Heart left ventricle (tissue), 16 donors: Measurements from ENCODE around the gene BMP2K. TPM values are rescaled to one million over a fixed set of nuclear protein-coding genes. Genes with fewer than 3 reads are reported as not detected.

ENCODE experiments used
- ATAC-seq, 4 donors: fragments of 200-7000 bp; cut with Tn5 transposase; one replicate each; pipeline ENCODE4 v1.9.1; 2020 to 2022; ENCODE audit warnings: moderate library complexity in 4 of 4, mild to moderate bottlenecking in 3 of 4, moderate number of reproducible peaks in 1 of 4
- DNase-seq, 5 donors: peaks; one replicate each; pipeline ENCODE4 v3.0.0-alpha.2; 2020
- H3K27ac ChIP-seq, 12 donors: fragments of 200-600 bp; sonication (generic) in 4 of 12; one replicate each; pipeline versions ENCODE4 v1.5.0 to v1.8.0; 2016 to 2022; ENCODE audit warnings: mild to moderate bottlenecking in 2 of 12
- H3K27me3 ChIP-seq, 9 donors: fragments of 200-600 bp; sonication (generic) in 2 of 9; one replicate each; pipeline versions ENCODE4 v1.5.1 to v1.8.0; 2016 to 2022; ENCODE audit warnings: mild to moderate bottlenecking in 3 of 9
- H3K36me3 ChIP-seq, 9 donors: fragments of 200-600 bp; sonication (generic) in 2 of 9; one replicate each; pipeline versions ENCODE4 v1.5.0 to v1.8.0; 2018 to 2022; ENCODE audit warnings: mild to moderate bottlenecking in 2 of 9
- H3K4me1 ChIP-seq, 12 donors: fragments of 200-600 bp; sonication (generic) in 4 of 12; one replicate each; pipeline versions ENCODE4 v1.5.0 to v1.8.0; 2016 to 2022; ENCODE audit warnings: mild to moderate bottlenecking in 3 of 12
- H3K4me3 ChIP-seq, 12 donors: fragments of 200-600 bp; sonication (generic) in 4 of 12; one replicate each; pipeline versions ENCODE4 v1.5.0 to v1.8.0; 2017 to 2022; ENCODE audit warnings: mild to moderate bottlenecking in 9 of 12, moderate library complexity in 4 of 12
- H3K9me3 ChIP-seq, 12 donors: fragments of 200-600 bp; sonication (generic) in 4 of 12; one replicate each; pipeline versions ENCODE4 v1.5.0 to v1.8.0; 2016 to 2022; ENCODE audit warnings: mild to moderate bottlenecking in 1 of 12
- CTCF ChIP-seq, 12 donors: fragments of 200-600 bp; sonication (generic) in 4 of 12; IDR thresholded peaks; one replicate each; pipeline versions ENCODE4 v1.5.0 to v1.8.0; 2018 to 2022; ENCODE audit warnings: antibody characterized with exemption in 12 of 12, mild to moderate bottlenecking in 5 of 12
- POLR2A ChIP-seq, 2 donors: fragments of 450-650 bp; IDR thresholded peaks; one replicate each; pipeline ENCODE4 v1.6.1; 2017; ENCODE audit warnings: antibody characterized with exemption in 2 of 2, mild to moderate bottlenecking in 2 of 2, moderate library complexity in 2 of 2
- WGBS, 4 donors: extraction: QIAGEN DNeasy Blood & Tissue Kit in 2 of 4; methylation state at CpG; one replicate each; pipeline versions ENCODE4 v1.1.5 to v1.1.7; 2013 to 2018; 5-methylcytosine and 5-hydroxymethylcytosine counted together
- intact Hi-C, 10 donors: fragments of 100-400 bp; cut with DNase I; formaldehyde crosslinking; loops; one replicate each; pipeline versions ENCODE4 v1.11.1 to v1.14.2; 2022
- long read RNA-seq, 3 donors: library from polyadenylated mRNA; unstranded; transcript quantifications; one replicate each; pipeline ENCODE4 v2.0.0, GENCODE V29; 2020 to 2021
- polyA plus RNA-seq, 2 donors: library from polyadenylated mRNA; stranded (reverse); fragments of 200-250 nt; gene quantifications; one replicate each; pipeline ENCODE4 v1.2.3, GENCODE V29; 2013
- total RNA-seq, 9 donors: library from RNA; depleted of rRNA in 2 of 9; stranded (reverse); fragments of >200 nt in 2 of 9; fragmentation: NEBNext Ultra II Directional in 3 of 9; extraction: Animal tissue kit (Norgen Biotek cat#: 25700) in 3 of 9; gene quantifications; one replicate each; pipeline versions ENCODE4 v1.1.0 to v1.2.4, GENCODE V29; 2016 to 2023
- donor health status: ischemic (EF 13 %, LVEDD 7.1; RV severe dilation, severe dysfunction).
- donor health status: healthy with polysubstance abuse.
- donor health status: DM: no; HTN: yes; CAD: no.
- donor health status: DM: no; HTN: no; CAD: no.
- donor health status: ischemic (EF 25% LVEDD 6.9; RV normal size, moderate dysfunction).
- donor health status: ischemic (EF 25% LVEDD 5.7; RV mildly dilated, moderate dysfunction).
- donor health status: healthy.
- donor health status: DM: yes; HTN: yes; CAD: no.
- donor health status: ischemic (EF 35%, LVEDD 5.7; RV mildly dilated, moderate dysfunction).
- donor health status: nonischemic (EF 11% LVEDD 7.7; RV severe dilation, severe dysfunction).
- donor health status: DM: yes; HTN: yes; CAD: no.
- donor health status: PGD.
- donor health status: ischemic (EF 29% LVEDD 5.4; RV normal size, mild dysfunction).
- donor health status: nonischemic (EF 23%, LVEDD 6.1; RV moderate dilation, normal function).

BMP2K gene
- 10 to 100 TPM; 16.2 to 65.7 (median 30.6) TPM for total RNA-seq
- polyA plus RNA-seq = 10 to 100 TPM in 1 of 2 donors, 1 to 10 TPM in 1; 5.4 to 12.1 TPM
- long read RNA-seq, donor 1, partial matches to known transcripts = 4 of 14 reads
- long read RNA-seq, donor 1, other reads (novel, unspliced or antisense) = 8 of 14 reads
- long read RNA-seq, donor 2, partial matches to known transcripts = 5 of 6 reads
- long read RNA-seq, donor 2, other reads (novel, unspliced or antisense) = 1 of 6 reads
- long read RNA-seq, donor 3, full-length matches to known transcripts = 9 of 20 reads
- long read RNA-seq, donor 3, partial matches to known transcripts = 2 of 20 reads
- long read RNA-seq, donor 3, other reads (novel, unspliced or antisense) = 9 of 20 reads

GRCh38 chr4:78776079-78776728 lies at the start of gene BMP2K:
Gene BMP2K (plus strand): TSS chr4:78776350. CDS start chr4:78776544, 194 bp downstream.
- ATAC-seq (peak; percentile 70 to 96 (median 86)), DNase-seq (peak; percentile 85 to 90 (median 88))
- 0 to 5% (median 1%) methylated on average over 11 to 95 of the region's 95 CpGs for WGBS, 4 donors
- Histone ChIP-seq H3K9me3 (no peaks in the 10 kb centered on the region), H3K4me3 (peak within 1 kb of the TSS; percentile 29 to 94 (median 79)), H3K4me1 (peaks cover 0 to 50% (median 34%) of the 10 kb centered on the region in 12 donors), H3K27me3 (no peaks in the 10 kb centered on the region), H3K36me3 (no peaks in the 10 kb centered on the region), H3K27ac (peak within 1 kb of the TSS; percentile 92 to 100 (median 99))
- intact Hi-C loops = loop anchor here (2.0 to 10.0 kb wide), 13 partner anchors 76 to 721 kb away; partner anchors contain the start of gene FRAS1 (in 1 of the 10)
- peak in 1 of 2 donors; percentile 70 for TF ChIP-seq POLR2A (IDR thresholded peaks at IDR 0.05)
- TF ChIP-seq CTCF (IDR thresholded peaks at IDR 0.05) = peak in 4 of 12 donors; percentile 15 to 28 (median 23)

GRCh38 chr4:78726546-78726945 lies 49.6 kb upstream of the BMP2K start:
- H3K27me3 ChIP-seq = no peaks in the 10 kb centered on the region
- DNase-seq = no peak
- H3K4me3 ChIP-seq = no peak overlapping the region
- 79 to 84% (median 80%) methylated on average over 1 of the region's 1 CpG for WGBS, 4 donors
- no peak for ATAC-seq
- intact Hi-C loops = no loop called here
- TF ChIP-seq POLR2A (IDR thresholded peaks at IDR 0.05) = no peak
- TF ChIP-seq CTCF (IDR thresholded peaks at IDR 0.05) = no peak
- H3K4me1 ChIP-seq = peaks cover 0 to 17% (median 1%) of the 10 kb centered on the region in 12 donors
- no peaks in the 10 kb centered on the region for H3K36me3 ChIP-seq
- H3K27ac ChIP-seq = no peak overlapping the region
- H3K9me3 ChIP-seq = no peaks in the 10 kb centered on the region

GRCh38 chr4:78732332-78733104 lies 43.6 kb upstream of the BMP2K start:
- no peaks in the 10 kb centered on the region for H3K27me3 ChIP-seq
- no peaks in the 10 kb centered on the region for H3K4me1 ChIP-seq
- H3K4me3 ChIP-seq = no peak overlapping the region
- TF ChIP-seq CTCF (IDR thresholded peaks at IDR 0.05) (no peak), POLR2A (IDR thresholded peaks at IDR 0.05) (no peak)
- H3K9me3 ChIP-seq = no peaks in the 10 kb centered on the region
- intact Hi-C loops = no loop called here
- DNase-seq (no peak), ATAC-seq (no peak)
- 62 to 69% (median 64%) methylated on average over 3 of the region's 3 CpGs for WGBS, 4 donors
- no peaks in the 10 kb centered on the region for H3K36me3 ChIP-seq
- H3K27ac ChIP-seq = no peak overlapping the region
